Umbilical cord (tissue), 2 donors: ENCODE data around the gene TEDC2. TPM values are rescaled to one million over a fixed set of nuclear protein-coding genes. Genes with fewer than 3 reads are reported as not detected.

Experiments used
- DNase-seq: peaks from one replicate; pipeline ENCODE4 v3.0.0-alpha.2; 2015; ENCODE audit warnings: low spot score
- total RNA-seq: library from RNA; depleted of rRNA; stranded (reverse); fragments of >200 nt; gene quantifications from one replicate; pipeline ENCODE4 v1.2.3, GENCODE V29; 2014; ENCODE audit warnings: low replicate concordance; ENCODE audit not compliant: insufficient read depth

The TEDC2 gene
- total RNA-seq, 1 donor from 2014 or later, result 1.2 TPM

GRCh38 chr16:2494616-2495015 lies 34.7 kb downstream of the TEDC2 start:
- no peak for DNase-seq

GRCh38 chr16:2495041-2495440 lies 35.1 kb downstream of the TEDC2 start:
- DNase-seq, result no peak

GRCh38 chr16:2496223-2497115 lies 36.6 kb downstream of the TEDC2 start:
- no peak for DNase-seq

- no peak for DNase-seq
Measured at GRCh38 chr16:2497116-2497630, 37.3 kb downstream of the TEDC2 start.

- no peak for DNase-seq
Measured at GRCh38 chr16:2497695-2498484, 38.0 kb downstream of the TEDC2 start.

- DNase-seq, result no peak
Measured at GRCh38 chr16:2498531-2499253, 38.8 kb downstream of the TEDC2 start.

GRCh38 chr16:2499454-2499853 lies 39.5 kb downstream of the TEDC2 start:
- no peak for DNase-seq

GRCh38 chr16:2499890-2500429 lies 40.1 kb downstream of the TEDC2 start:
- DNase-seq, result no peak

- DNase-seq, result no peak
Measured at GRCh38 chr16:2500430-2500917, 40.6 kb downstream of the TEDC2 start.

GRCh38 chr16:2500918-2501750 lies 41.2 kb downstream of the TEDC2 start:
- DNase-seq, result peak; percentile 93

GRCh38 chr16:2501946-2502895 lies 42.3 kb downstream of the TEDC2 start:
- DNase-seq, result no peak

- DNase-seq, result no peak
Measured at GRCh38 chr16:2505695-2506094, 45.8 kb downstream of the TEDC2 start.

GRCh38 chr16:2507052-2507659 lies 47.2 kb downstream of the TEDC2 start:
- no peak for DNase-seq

- DNase-seq, result no peak
Measured at GRCh38 chr16:2507665-2508064, 47.8 kb downstream of the TEDC2 start.

- DNase-seq, result no peak
Measured at GRCh38 chr16:2508722-2509400, 49.0 kb downstream of the TEDC2 start.

GRCh38 chr16:2511128-2511800 lies 51.4 kb downstream of the TEDC2 start:
- DNase-seq, result no peak

- no peak for DNase-seq
Measured at GRCh38 chr16:2511996-2512734, 52.3 kb downstream of the TEDC2 start.
